CD4-positive, alpha-beta T cell (primary cell): ENCODE data around the gene TUBGCP6. TPM values are rescaled to one million over a fixed set of nuclear protein-coding genes. Genes with fewer than 3 reads are reported as not detected.

ENCODE experiments used
- ATAC-seq: fragments of 200-7000 bp; cut with Tn5 transposase; one replicate; pipeline ENCODE4 v1.10.0; 2022; ENCODE audit warnings: mild to moderate bottlenecking; ENCODE audit not compliant: poor library complexity
- CTCF ChIA-PET: fragments of 350-600 bp; sonication (Branson Sonifier 250); formaldehyde crosslinking; loops from one replicate; lab custom pipeline; 2021; ENCODE audit warnings: antibody characterized with exemption, inconsistent platforms; lab: Charles Lee
- POLR2A ChIA-PET: fragments of 350-600 bp; sonication (Branson Sonifier 250); formaldehyde crosslinking; loops from one replicate; lab custom pipeline; 2021; ENCODE audit warnings: antibody characterized with exemption, inconsistent platforms; lab: Charles Lee
- DNase-seq, 14 experiments: peaks; one replicate each; pipeline ENCODE4 v3.0.0-alpha.2; 2013 to 2020; ENCODE audit warnings: mixed read lengths in 2 of 14
- H3K27ac ChIP-seq, 2 donors: one replicate each; pipeline versions ENCODE4 v1.5.1 to v1.7.0; 2013; ENCODE audit warnings: low read length in 2 of 2, low read depth in 1 of 2, mild to moderate bottlenecking in 1 of 2
- H3K27me3 ChIP-seq, 2 experiments: 1 replicate in 1 of 2; 2 replicates in 1 of 2; pipeline versions ENCODE4 v1.6.1 to v1.7.0; 2013; ENCODE audit warnings: low read length in 2 of 2, control low read depth in 1 of 2, mild to moderate bottlenecking in 1 of 2, moderate library complexity in 1 of 2; ENCODE audit not compliant: insufficient read depth in 2 of 2, control insufficient read depth in 1 of 2
- H3K36me3 ChIP-seq: one replicate; pipeline ENCODE4 v1.6.1; 2013; ENCODE audit warnings: low read length, control low read depth; ENCODE audit not compliant: insufficient read depth
- H3K4me1 ChIP-seq: one replicate; pipeline ENCODE4 v1.6.1; 2013; ENCODE audit warnings: low read length, control low read depth; ENCODE audit not compliant: insufficient read depth
- H3K4me3 ChIP-seq: one replicate; pipeline ENCODE4 v1.5.1; 2013; ENCODE audit warnings: mild to moderate bottlenecking, low read length, moderate library complexity
- H3K9me3 ChIP-seq, 2 experiments: 1 replicate in 1 of 2; 2 replicates in 1 of 2; pipeline versions ENCODE4 v1.6.1 to v1.7.0; 2013; ENCODE audit warnings: low read length in 2 of 2, mild to moderate bottlenecking in 2 of 2, control low read depth in 1 of 2, moderate library complexity in 1 of 2; ENCODE audit not compliant: control insufficient read depth in 1 of 2, insufficient read depth in 1 of 2
- H3K27ac Mint-ChIP-seq: one replicate; pipeline ENCODE4 v1.8.0; 2020; ENCODE audit warnings: mixed read lengths
- H3K27me3 Mint-ChIP-seq: one replicate; pipeline ENCODE4 v1.8.0; 2021; ENCODE audit warnings: mixed read lengths
- H3K36me3 Mint-ChIP-seq: one replicate; pipeline ENCODE4 v1.8.0; 2021; ENCODE audit warnings: low read depth, mixed read lengths
- H3K4me1 Mint-ChIP-seq: one replicate; pipeline ENCODE4 v1.8.0; 2021; ENCODE audit warnings: low read depth, mixed read lengths
- H3K4me3 Mint-ChIP-seq: one replicate; pipeline ENCODE4 v1.8.0; 2020; ENCODE audit warnings: mild to moderate bottlenecking, mixed read lengths
- H3K9me3 Mint-ChIP-seq: one replicate; pipeline ENCODE4 v1.8.0; 2020; ENCODE audit warnings: mixed read lengths
- intact Hi-C, 2 experiments: fragments of 100-400 bp; cut with DNase I in 1 of 2; cut with micrococcal nuclease in 1 of 2; formaldehyde crosslinking; loops; one replicate each; pipeline versions ENCODE4 v1.15.1 to v1.9.0; 2023 to 2025; cut with DNase I, micrococcal nuclease
- total RNA-seq, 174 experiments: library from RNA in 2 of 174; stranded (reverse) in 2 of 174; gene quantifications; one replicate each; pipeline ENCODE4 v1.2.3 and lab custom pipeline; 2021 to 2026
- TF ChIP-seq, protein P1 (sequence below): fragments of 200-600 bp; IDR thresholded peaks from one replicate; pipeline ENCODE4 v1.8.0; 2022; ENCODE audit warnings: antibody characterized with exemption, mild to moderate bottlenecking

The TUBGCP6 gene
- total RNA-seq, 2 experiments from 2014 or later = 124 to 126 TPM

DNA sequence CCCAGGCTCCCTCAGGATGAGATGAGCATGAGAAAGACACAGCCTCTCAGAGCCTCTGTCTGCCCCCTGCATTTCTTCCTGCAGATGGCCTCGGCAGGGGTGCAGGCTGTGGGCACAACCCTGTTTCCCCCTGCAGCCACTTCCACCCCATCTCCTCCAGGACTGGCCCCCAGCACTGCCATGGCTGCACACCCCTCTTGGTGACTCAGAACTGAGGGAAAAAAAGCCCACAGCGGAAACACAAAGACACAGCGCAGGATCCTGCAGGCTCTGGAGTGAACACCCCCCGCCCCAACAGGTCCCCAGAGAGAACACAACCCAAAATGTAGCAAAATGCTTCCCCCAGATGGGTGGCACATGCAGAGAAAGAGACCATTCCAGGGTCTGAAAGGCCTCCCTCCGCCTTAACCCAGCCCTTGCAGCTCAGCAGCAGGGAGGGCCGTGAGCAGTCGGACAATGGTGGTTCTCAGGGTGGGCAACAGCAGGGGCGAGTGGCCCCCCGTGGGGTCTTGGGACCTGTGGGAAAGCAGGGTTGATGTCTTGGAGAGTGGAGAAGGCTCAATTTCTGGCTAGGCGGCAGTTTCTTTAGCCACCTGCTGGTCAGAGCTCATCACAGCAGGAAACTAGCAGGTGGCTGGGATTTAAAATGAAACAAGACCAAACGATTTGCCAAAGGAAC lies 8.0 kb downstream of the TUBGCP6 start:
- peaks cover 17% of the 10 kb centered on the region for H3K4me1 Mint-ChIP-seq
- TF ChIP-seq, protein P1, sequence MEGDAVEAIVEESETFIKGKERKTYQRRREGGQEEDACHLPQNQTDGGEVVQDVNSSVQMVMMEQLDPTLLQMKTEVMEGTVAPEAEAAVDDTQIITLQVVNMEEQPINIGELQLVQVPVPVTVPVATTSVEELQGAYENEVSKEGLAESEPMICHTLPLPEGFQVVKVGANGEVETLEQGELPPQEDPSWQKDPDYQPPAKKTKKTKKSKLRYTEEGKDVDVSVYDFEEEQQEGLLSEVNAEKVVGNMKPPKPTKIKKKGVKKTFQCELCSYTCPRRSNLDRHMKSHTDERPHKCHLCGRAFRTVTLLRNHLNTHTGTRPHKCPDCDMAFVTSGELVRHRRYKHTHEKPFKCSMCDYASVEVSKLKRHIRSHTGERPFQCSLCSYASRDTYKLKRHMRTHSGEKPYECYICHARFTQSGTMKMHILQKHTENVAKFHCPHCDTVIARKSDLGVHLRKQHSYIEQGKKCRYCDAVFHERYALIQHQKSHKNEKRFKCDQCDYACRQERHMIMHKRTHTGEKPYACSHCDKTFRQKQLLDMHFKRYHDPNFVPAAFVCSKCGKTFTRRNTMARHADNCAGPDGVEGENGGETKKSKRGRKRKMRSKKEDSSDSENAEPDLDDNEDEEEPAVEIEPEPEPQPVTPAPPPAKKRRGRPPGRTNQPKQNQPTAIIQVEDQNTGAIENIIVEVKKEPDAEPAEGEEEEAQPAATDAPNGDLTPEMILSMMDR = no peak
- CTCF ChIA-PET = no interaction called here
- POLR2A ChIA-PET = interaction anchor here (0.6 kb wide), 1 partner anchor 95 kb away, joined by 6 read pairs; no protein-coding TSS in a partner anchor
- peaks cover 27% of the 10 kb centered on the region for H3K4me1 ChIP-seq
- H3K4me3 Mint-ChIP-seq = no peak overlapping the region
- no peaks in the 10 kb centered on the region for H3K27me3 ChIP-seq
- H3K9me3 Mint-ChIP-seq = no peaks in the 10 kb centered on the region
- H3K36me3 Mint-ChIP-seq = peaks cover 61% of the 10 kb centered on the region
- H3K9me3 ChIP-seq = no peaks in the 10 kb centered on the region
- ATAC-seq (peak; percentile 27), DNase-seq (peak in 1 of 14 experiments; percentile 30)
- no peak overlapping the region for H3K27ac Mint-ChIP-seq
- H3K4me3 ChIP-seq = no peak overlapping the region
- peaks cover 39% of the 10 kb centered on the region for H3K36me3 ChIP-seq
- H3K27me3 Mint-ChIP-seq = no peaks in the 10 kb centered on the region
- H3K27ac ChIP-seq = no peak overlapping the region
- intact Hi-C loops = no loop called here

DNA sequence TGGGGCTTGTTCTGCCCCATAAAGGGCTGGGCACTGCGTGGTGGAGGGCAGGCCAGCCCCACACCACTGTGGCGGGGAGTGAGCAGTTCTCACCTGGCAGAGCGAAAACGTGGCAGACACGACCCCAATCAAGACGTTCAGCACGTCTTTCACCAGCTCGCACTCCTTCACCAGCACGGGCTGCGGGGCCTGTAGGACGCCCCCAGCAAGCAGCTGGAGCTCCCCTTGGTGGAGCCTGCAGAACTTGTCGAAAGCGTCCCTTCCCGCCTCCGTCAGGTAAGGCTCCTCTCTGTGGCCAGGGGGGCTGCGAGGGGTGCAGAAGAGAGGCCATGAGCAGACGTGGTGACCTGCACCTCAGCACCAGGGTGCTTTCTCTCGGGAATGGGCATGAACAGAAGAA lies 11.6 kb downstream of the TUBGCP6 start:
- Mint-ChIP-seq H3K4me3 (no peak overlapping the region), H3K9me3 (no peaks in the 10 kb centered on the region), H3K27ac (no peak overlapping the region), H3K4me1 (peaks cover 10% of the 10 kb centered on the region), H3K27me3 (no peaks in the 10 kb centered on the region), H3K36me3 (peaks cover 64% of the 10 kb centered on the region)
- ChIA-PET POLR2A (no interaction called here), CTCF (no interaction called here)
- Histone ChIP-seq H3K4me1 (peaks cover 8% of the 10 kb centered on the region), H3K4me3 (no peak overlapping the region), H3K36me3 (peaks cover 36% of the 10 kb centered on the region), H3K9me3 (no peaks in the 10 kb centered on the region), H3K27ac (no peak overlapping the region), H3K27me3 (no peaks in the 10 kb centered on the region)
- ATAC-seq (no peak), DNase-seq (no peak)
- intact Hi-C loops = no loop called here
- TF ChIP-seq, protein P1 = no peak

DNA sequence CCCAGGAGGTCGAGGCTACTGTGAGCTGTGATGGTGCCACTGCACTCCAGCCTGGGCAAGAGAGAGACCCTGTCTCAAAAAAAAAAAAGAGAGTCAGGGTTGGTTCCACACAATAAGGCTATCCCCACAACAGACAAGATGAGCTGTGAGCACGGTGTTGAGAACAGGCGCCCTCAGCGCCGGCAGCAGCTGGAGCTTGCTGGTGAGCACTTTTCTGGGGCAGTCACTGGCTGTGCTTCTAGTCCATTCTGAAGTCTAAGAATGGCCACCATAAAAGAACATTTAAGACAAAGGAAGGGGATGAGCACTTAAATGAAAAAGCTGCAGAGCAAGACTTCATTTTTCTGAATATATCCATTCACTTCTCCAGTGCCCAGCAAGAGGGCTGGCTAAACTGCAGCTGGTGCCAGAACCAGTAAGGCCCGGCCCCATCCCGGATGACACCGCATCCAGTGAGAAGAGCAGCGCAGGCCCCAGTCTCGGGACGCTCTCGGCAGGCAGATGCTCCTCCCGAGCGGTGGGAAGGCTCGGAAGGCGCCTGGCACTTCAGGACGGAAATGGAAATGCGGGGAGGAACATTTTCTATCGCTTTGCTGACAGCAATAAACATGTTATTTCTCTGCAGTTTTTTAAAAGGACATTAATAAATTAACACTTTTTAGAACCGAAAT lies 12.2 kb downstream of the TUBGCP6 start:
- Mint-ChIP-seq H3K36me3 (peaks cover 58% of the 10 kb centered on the region), H3K4me3 (no peak overlapping the region), H3K9me3 (no peaks in the 10 kb centered on the region), H3K27ac (no peak overlapping the region), H3K27me3 (no peaks in the 10 kb centered on the region), H3K4me1 (peaks cover 10% of the 10 kb centered on the region)
- Histone ChIP-seq H3K27me3 (no peaks in the 10 kb centered on the region), H3K27ac (no peak overlapping the region), H3K9me3 (no peaks in the 10 kb centered on the region), H3K4me3 (no peak overlapping the region), H3K36me3 (peaks cover 32% of the 10 kb centered on the region), H3K4me1 (peaks cover 8% of the 10 kb centered on the region)
- CTCF ChIA-PET = no interaction called here
- TF ChIP-seq, protein P1 = no peak
- DNase-seq = no peak
- no peak for ATAC-seq
- intact Hi-C loops = no loop called here
- POLR2A ChIA-PET = no interaction called here
